HL-60/S4 treated with phorbol 12-myristate 13-acetate at 8.2 ng/mL for 4 days and 3 days (cell line): ENCODE measurements around the gene ADGRL1.
"Not testable (repeated sequence)": the region's sequence is repeated elsewhere in the genome, so short reads cannot be mapped to it uniquely, and the experiment has no call there.

Source experiments
- in situ Hi-C: fragments of 300-500 bp; cut with MboI; formaldehyde crosslinking; loops from 2 replicates; pipeline ENCODE4 v1.15.0; 2022; ENCODE audit warnings: low sequenced_read_pairs

The ADGRL1 gene

GRCh38 chr19:14205452-14206287, at the start of gene ADGRL1:
Gene ADGRL1, minus strand, starts transcription at chr19:14206169. Its CDS starts 22,567 bp downstream, at chr19:14183602.
- in situ Hi-C loops, result not testable (repeated sequence)

DNA sequence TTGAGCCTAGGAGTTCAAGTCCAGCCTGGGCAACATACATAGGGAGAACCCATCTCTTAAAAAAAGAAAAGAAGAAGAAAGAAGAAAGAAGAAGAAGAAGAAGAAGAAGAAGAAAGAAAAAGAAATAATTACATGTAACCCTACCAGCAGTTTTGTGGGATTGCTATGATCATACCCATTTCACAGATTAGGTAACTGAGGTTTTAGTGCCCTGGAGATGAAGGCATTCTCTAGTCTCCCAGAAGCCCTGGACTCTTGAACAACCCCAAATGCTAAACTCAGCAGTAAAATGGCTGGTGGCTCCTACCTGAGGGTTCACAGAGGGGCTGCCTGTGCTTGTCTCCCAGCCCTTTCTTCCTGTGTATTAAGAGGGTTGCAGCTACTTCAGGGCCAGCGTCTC, 49.3 kb upstream of the ADGRL1 start:
- in situ Hi-C loops, result not testable (repeated sequence)

DNA sequence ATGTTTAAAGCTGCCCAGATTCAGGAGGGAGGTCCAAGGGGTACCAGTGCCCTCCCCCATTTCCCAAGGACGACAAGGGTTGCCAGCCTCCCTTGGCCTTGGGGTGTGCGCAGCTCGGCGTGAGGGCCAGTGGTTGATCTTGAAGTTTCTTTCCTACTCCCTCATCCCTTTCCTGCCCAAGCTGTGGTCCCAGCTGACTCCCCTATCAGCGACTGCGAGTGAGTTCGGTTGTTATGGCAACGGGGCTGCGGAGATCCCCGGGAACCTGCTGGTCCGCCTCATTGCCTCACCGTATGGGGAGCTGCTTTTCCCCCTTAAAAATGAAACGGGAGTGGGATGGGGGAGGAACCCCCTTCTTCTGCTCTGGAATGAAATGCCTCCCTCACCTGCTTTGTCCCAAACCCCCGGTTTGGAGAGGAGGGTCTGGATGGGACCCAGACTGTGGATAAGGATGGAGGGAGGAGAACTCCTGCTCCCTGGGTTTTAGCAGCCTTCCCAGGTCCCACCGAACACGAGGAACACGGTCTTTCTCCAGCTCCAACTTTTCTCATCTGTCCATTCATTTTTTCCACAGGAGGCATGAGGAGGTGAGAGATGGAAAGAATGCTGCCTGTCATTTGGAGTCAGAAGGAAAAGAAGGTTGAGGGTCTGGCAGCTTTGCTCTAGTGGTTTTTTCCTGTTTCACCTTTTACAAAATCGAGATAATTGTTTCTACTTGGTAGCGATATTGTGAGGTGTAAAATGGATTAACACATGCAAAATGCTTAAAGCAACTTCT, 48.0 kb upstream of the ADGRL1 start:
- in situ Hi-C loops, result not testable (repeated sequence)

DNA sequence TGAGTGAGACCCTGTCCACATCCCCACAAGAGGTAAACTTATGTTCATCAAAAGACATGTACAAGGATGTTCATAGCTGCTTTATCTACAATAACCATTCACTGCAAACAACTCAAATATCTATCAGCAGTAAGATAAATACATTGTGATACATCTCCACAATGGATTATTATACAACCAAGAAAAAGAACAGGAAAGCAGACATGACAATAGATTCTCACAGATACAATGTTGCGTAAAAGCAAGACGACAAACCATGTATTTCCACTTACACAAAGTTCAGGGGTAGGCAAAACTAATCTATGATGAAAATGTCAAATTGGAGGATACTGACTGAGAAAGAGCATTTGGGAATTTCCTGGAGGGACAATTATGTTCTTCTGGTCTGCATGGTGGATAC, 46.2 kb upstream of the ADGRL1 start:
- in situ Hi-C loops, result not testable (repeated sequence)

DNA sequence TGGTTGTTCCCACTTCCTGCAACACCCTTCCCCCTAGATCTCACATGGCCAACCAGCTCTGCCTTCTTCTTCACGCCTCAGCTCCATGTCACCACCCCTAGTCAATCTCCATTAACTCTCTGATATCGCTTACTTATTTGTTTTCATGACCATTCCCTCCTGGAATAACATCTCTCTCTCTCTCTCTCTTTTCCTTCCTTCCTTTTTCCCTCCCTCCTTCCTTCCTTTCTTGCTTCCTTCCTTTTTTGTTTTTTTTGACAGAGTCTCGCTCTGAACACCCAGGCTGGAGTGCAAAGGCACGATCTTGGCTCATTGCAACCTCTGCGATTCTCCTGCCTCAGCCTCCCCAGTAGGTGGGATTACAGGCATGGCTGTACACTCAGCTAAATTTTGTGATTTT, 44.9 kb upstream of the ADGRL1 start:
- in situ Hi-C loops, result no loop called here

DNA sequence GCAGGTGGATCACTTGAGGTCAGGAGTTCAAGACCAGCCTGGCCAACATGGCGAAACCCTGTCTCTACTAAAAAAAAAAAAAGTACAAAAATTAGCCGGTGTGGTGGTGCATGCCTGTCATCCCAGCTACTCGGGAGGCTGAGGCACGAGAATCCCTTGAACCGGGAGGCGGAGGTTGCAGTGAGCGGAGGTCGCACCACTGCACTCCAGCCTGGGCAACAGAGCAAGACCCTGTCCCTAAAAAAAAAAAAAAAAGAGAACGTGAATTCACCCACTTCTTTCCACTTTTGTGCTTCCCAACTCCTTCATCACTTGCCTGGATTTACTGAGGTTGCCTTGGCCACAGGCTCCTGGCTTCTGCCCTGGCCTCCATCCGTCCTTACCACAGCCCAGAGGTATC, 44.3 kb upstream of the ADGRL1 start:
- in situ Hi-C loops, result not testable (repeated sequence)

GRCh38 chr19:14249891-14250290, 43.9 kb upstream of the ADGRL1 start:
- in situ Hi-C loops, result not testable (repeated sequence)

DNA sequence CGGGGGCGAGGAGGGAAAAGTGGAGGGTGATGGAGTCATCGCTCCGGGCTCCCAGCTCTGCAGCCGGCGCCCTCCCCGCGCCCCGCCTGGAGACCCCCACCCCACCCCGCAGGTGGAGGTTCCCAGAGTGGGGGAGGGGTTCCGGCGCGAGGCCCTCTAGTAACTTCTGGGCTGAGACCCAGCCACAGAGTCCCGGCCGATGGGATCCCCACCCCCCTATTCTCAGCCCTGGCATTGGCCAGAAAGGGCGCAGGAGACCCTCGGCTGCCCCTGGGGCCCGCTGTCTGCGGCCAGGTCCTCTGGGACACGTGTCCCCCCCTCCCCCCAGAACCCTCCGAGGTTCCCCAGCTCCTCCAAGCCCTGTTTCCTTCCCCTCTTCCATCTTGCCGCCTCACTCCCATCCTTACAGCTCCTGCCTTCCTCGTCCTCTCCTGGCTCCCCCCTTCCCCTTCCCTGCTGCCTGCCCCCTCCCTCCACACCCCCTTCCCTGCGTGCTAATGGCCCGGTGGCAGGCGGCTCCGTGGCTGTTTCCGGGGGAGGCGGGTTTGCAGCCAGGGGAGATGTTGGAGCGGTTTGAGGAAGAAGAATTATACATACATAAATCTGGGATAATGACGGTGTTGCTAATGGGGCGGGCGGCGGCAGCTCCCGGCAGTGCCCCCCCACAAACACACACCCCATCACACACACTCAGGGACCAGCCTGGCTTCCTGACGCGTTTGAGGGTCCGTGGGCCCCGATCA, 43.2 kb upstream of the ADGRL1 start:
- in situ Hi-C loops, result not testable (repeated sequence)

- in situ Hi-C loops, result no loop called here
These were observed 42.6 kb upstream of the ADGRL1 start for GRCh38 chr19:14248578-14249011.

- in situ Hi-C loops, result not testable (repeated sequence)
These were observed 41.8 kb upstream of the ADGRL1 start for GRCh38 chr19:14247548-14248471.

GRCh38 chr19:14247205-14247547, 41.2 kb upstream of the ADGRL1 start:
- in situ Hi-C loops, result not testable (repeated sequence)

GRCh38 chr19:14244393-14244792, 38.4 kb upstream of the ADGRL1 start:
- in situ Hi-C loops, result not testable (repeated sequence)

DNA sequence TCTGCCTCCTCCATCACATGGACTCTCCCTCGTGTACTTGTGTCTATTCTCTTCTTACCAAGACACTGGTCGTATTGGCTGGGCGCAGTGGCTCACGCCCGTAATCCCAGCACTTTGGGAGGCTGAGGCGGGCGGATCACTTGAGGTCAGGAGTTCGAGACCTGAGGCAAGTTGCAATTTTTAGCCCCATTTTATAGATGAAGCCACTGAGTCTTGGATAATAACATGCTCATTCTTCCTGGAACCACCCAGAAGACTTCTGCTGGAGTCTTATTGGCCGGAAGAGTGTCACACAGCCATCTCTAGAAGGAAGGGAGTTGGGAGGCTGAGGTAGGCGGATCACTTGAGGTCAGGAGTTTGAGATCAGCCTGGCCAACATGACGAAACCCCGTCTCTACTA, 37.7 kb upstream of the ADGRL1 start:
- in situ Hi-C loops, result not testable (repeated sequence)

DNA sequence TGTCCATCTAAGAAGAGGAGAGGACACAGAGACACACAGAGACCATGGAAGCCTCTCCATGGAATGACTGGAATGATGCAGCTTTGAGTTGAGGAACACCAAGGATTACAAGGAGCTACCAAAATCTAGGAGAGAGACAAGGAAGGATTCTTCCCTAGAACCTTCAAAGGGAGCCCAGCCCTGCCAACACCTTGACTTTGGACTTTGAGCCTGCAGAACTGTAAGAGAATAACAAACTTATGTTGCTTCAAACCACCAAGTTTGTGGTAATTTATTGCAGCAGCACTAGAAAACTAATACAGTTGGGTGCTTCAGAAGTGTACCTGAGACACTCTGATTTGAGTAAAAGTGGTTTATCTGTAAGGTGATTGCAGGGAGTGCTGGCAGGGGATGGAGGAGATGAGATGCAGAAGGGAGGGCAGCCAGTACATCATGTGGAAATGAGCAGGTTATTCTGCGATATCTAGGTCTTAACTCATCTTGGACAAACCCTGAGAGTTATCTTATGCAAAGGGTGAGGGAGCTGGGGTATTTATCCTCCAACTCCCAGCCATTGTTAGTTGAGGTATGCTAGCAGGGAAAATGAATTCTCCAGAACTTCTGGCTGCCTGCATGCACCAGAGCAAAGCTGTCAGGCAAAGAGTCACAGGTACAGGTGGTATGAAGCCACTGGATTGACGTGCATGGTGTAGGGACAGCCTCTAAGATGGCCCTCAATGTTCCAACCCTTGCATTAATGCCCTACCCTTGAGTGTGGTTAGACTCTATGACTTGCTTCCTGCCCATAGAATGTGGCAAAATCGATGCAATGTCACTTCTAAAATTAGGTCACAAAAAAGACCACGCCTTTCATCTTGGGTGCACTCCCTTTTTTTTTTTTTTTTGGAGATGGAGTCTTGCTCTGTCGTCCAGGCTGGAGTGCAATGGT, 31.3 kb upstream of the ADGRL1 start:
- in situ Hi-C loops, result no loop called here

- in situ Hi-C loops, result not testable (repeated sequence)
These were observed 27.0 kb upstream of the ADGRL1 start for GRCh38 chr19:14232945-14233344.

- in situ Hi-C loops, result not testable (repeated sequence)
These were observed 22.6 kb upstream of the ADGRL1 start for GRCh38 chr19:14228446-14229071.

GRCh38 chr19:14226498-14226897, 20.5 kb upstream of the ADGRL1 start:
- in situ Hi-C loops, result not testable (repeated sequence)

- in situ Hi-C loops, result no loop called here
These were observed 16.9 kb upstream of the ADGRL1 start for GRCh38 chr19:14222886-14223285.

DNA sequence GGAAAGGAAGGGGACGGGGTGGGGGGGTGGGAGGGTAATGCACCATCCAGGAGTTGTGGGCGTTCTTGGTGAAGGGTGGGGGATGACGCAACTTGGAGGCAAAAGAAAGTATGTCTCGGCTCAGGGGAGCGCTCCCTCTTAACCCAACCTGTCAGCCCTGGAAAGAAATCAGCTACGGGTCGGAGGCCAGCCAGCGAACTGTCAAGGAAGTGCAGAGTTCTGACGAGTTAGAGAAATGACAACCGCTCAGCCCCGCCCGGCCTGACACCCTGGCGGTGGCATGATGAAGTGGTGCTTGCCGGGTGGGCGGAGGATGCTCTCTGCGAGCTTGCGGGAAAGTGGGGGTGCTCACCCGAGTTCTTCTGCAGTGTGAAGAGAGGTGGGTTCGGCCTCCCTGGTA, 15.4 kb upstream of the ADGRL1 start:
- in situ Hi-C loops, result not testable (repeated sequence)
